Ramos (cell line): Measurements from ENCODE around the gene KNDC1.
"Not testable (repeated sequence)": the region's sequence is repeated elsewhere in the genome, so short reads cannot be mapped to it uniquely, and the experiment has no call there.

ENCODE experiments used
- in situ Hi-C: fragments of 300-500 bp; cut with MboI; formaldehyde crosslinking; loops from one replicate; pipeline ENCODE4 v1.14.3; 2022; ENCODE audit warnings: low sequenced_read_pairs; ENCODE audit not compliant: unreplicated experiment

KNDC1 gene

GRCh38 chr10:133125901-133126300 is 34.1 kb upstream of the KNDC1 start:
- in situ Hi-C loops, result no loop called here

- in situ Hi-C loops, result no loop called here
Measured at GRCh38 chr10:133126431-133127290, 33.4 kb upstream of the KNDC1 start.

GRCh38 chr10:133127291-133128125 is 32.5 kb upstream of the KNDC1 start:
- in situ Hi-C loops, result no loop called here

- in situ Hi-C loops, result no loop called here
Measured at GRCh38 chr10:133128126-133129070, 31.6 kb upstream of the KNDC1 start.

- in situ Hi-C loops, result no loop called here
Measured at GRCh38 chr10:133129071-133129858, 30.8 kb upstream of the KNDC1 start.

GRCh38 chr10:133129859-133130495 is 30.0 kb upstream of the KNDC1 start:
- in situ Hi-C loops, result no loop called here

- in situ Hi-C loops, result no loop called here
Measured at GRCh38 chr10:133130602-133131001, 29.4 kb upstream of the KNDC1 start.

- in situ Hi-C loops, result no loop called here
Measured at GRCh38 chr10:133131053-133131452, 29.0 kb upstream of the KNDC1 start.

- in situ Hi-C loops, result no loop called here
Measured at GRCh38 chr10:133131734-133132472, 28.1 kb upstream of the KNDC1 start.

GRCh38 chr10:133132473-133133291 is 27.3 kb upstream of the KNDC1 start:
- in situ Hi-C loops, result no loop called here

GRCh38 chr10:133133471-133134231 is 26.4 kb upstream of the KNDC1 start:
- in situ Hi-C loops, result no loop called here

- in situ Hi-C loops, result no loop called here
Measured at GRCh38 chr10:133134411-133135115, 25.5 kb upstream of the KNDC1 start.

- in situ Hi-C loops, result no loop called here
Measured at GRCh38 chr10:133135116-133135465, 24.9 kb upstream of the KNDC1 start.

GRCh38 chr10:133137486-133138145 is 22.4 kb upstream of the KNDC1 start:
- in situ Hi-C loops, result not testable (repeated sequence)

- in situ Hi-C loops, result no loop called here
Measured at GRCh38 chr10:133139551-133140065, 20.4 kb upstream of the KNDC1 start.
